T-helper 1 cell treated with Interleukin-12 subunit alpha and Interleukin-12 subunit beta and Interleukin-4 antibody, amounts not matched to agents 30 μg/mL and 1 μg/mL, for 36 hours (primary cell): ENCODE results near the gene PLEKHA8.
A peak's percentile ranks its signal among the peaks of the same experiment; 100 is the strongest.

ENCODE experiments used
- H3K27ac Mint-ChIP-seq: one replicate; pipeline ENCODE4 v1.8.0; 2021; ENCODE audit warnings: mild to moderate bottlenecking, mixed read lengths
- H3K27me3 Mint-ChIP-seq: one replicate; pipeline ENCODE4 v1.8.0; 2021; ENCODE audit warnings: low read depth, mixed read lengths
- H3K36me3 Mint-ChIP-seq: one replicate; pipeline ENCODE4 v1.8.0; 2021; ENCODE audit warnings: low read depth, mixed read lengths
- H3K4me1 Mint-ChIP-seq: one replicate; pipeline ENCODE4 v1.8.0; 2021; ENCODE audit warnings: low read depth, mixed read lengths
- H3K4me3 Mint-ChIP-seq: one replicate; pipeline ENCODE4 v1.8.0; 2021; ENCODE audit warnings: mild to moderate bottlenecking, moderate library complexity, mixed read lengths
- H3K9me3 Mint-ChIP-seq: one replicate; pipeline ENCODE4 v1.8.0; 2021; ENCODE audit warnings: mixed read lengths

PLEKHA8 gene

GRCh38 chr7:30119890-30120577 lies 91.8 kb downstream of the PLEKHA8 start:
- Mint-ChIP-seq H3K4me1 (no peaks in the 10 kb centered on the region), H3K27ac (no peak overlapping the region), H3K4me3 (no peak overlapping the region), H3K36me3 (no peaks in the 10 kb centered on the region), H3K27me3 (peaks cover 4% of the 10 kb centered on the region), H3K9me3 (no peaks in the 10 kb centered on the region)

DNA sequence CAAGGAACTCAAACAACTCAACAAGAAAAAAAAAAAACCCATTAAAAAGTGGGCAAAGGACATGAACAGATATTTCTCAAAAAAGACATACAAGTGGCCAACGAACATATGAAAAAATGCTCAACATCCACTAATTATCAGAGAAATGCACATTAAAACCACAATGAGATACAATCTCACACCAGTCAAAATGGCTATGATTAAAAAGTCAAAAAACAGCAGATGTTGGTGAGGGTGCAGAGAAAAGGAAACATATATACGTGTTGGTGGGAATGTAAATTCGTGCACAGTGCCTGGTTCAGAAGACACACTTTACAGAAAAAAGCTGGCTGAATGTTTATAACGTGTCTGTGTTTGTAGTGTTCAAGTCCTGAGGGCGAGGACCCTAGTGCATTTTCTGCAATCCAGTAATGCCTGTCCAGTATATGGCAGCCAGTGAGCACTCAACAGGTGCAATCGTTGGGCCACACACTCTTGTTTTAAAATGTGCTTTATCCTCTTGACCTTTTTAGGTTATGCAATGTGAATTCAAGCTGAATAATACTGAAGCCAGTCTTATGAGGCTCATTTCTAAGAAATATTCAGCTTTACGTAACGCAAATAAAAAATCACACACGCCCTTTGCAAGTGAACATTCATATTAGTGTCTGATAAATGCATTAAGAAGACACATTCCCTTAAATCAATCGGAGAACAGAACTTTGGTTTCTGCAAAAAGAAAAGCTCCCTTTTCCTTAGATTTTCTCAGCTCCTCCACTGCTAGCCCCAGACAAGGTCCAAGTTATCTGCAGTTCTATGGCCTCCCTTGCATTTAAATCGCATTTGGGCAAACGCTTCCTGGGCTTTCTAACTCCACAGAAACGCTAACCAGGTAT lies 105.8 kb downstream of the PLEKHA8 start:
- Mint-ChIP-seq H3K36me3 (no peaks in the 10 kb centered on the region), H3K27ac (peak overlapping the region; percentile 65), H3K27me3 (peaks cover 37% of the 10 kb centered on the region), H3K9me3 (no peaks in the 10 kb centered on the region), H3K4me1 (peaks cover 6% of the 10 kb centered on the region), H3K4me3 (peak overlapping the region; percentile 73)

GRCh38 chr7:30134611-30135300 lies 106.5 kb downstream of the PLEKHA8 start, which contains the start of gene MTURN:
Gene MTURN (plus strand): TSS chr7:30134986. CDS start chr7:30135137, 151 bp downstream.
- peaks cover 37% of the 10 kb centered on the region for H3K27me3 Mint-ChIP-seq
- peak within 1 kb of the TSS; percentile 76 for H3K27ac Mint-ChIP-seq
- H3K36me3 Mint-ChIP-seq = no peaks in the 10 kb centered on the region
- H3K4me1 Mint-ChIP-seq = peaks cover 6% of the 10 kb centered on the region
- H3K4me3 Mint-ChIP-seq = peak within 1 kb of the TSS; percentile 81
- no peaks in the 10 kb centered on the region for H3K9me3 Mint-ChIP-seq

DNA sequence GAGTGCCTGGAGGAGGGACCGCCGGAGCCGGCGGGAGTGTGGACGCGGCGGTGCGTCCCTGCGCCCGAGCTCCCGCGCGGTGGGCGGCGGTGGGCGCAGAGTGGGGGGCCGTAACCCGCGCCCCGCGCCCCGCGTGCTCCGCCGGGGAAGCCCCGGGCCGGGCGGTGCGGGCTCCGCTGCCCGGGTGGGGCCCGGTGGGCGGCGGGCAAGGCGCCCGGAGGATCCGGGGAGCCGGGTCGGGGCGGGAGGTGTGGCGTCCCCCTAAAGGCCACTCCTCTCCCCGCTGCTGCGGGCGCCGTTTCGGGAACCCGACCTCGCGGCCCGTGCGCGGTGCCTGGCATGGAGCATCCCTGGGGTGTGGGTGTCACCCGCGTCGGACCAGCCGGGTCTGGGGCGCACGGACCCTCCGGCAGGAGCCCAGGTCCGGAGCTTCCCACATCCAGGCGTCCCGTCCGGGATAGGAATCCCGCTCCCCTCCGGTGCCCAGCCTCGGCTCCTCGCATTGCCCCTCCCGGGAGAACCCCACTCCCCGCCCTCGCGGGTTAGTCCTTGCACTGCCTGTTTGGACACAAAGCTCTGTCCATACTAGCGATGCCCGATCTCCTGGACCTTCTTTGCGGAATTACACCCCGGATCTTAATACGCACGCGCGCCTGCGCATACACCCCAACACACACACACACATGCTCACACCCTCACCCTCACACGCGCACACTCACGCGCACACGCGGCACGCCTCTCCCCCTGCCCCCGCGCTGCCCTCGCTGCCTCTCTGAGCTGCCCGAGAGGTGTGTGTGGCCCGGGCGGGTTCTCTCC lies 107.3 kb downstream of the PLEKHA8 start:
- peak overlapping the region; percentile 81 for H3K4me3 Mint-ChIP-seq
- peaks cover 37% of the 10 kb centered on the region for H3K27me3 Mint-ChIP-seq
- H3K4me1 Mint-ChIP-seq = peaks cover 6% of the 10 kb centered on the region
- H3K27ac Mint-ChIP-seq = peak overlapping the region; percentile 76
- H3K9me3 Mint-ChIP-seq = no peaks in the 10 kb centered on the region
- no peaks in the 10 kb centered on the region for H3K36me3 Mint-ChIP-seq

DNA sequence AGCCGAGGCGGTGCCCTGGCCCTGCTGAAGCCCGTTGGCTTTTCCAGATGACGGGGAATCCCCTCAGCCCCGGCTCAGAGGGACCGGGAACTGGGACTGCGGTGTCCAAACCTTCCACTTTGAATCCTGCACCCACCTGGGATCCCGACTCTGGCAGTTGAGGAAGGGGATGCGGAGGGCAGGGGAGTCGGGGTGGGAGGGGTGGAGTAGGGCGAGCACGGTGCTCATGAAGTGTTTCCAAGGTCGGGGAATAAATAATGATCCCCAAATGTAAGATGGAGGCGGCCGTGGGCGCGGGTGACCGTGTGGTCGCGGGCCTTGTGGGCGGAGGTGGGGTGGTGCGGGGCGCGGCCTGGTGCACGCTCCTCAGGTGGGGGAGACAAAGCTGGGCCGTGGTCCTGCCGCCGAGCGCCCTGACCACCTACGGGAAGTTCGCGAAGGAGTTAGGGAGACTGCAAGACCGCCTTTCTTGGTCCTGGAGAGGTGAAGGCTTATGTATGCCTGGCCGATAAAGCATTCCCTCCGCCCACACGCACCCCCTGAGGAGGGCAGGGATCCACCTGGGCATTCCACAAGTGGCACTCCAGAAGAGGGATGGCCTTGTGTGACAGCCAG lies 108.0 kb downstream of the PLEKHA8 start:
- H3K27me3 Mint-ChIP-seq = peaks cover 33% of the 10 kb centered on the region
- peak overlapping the region; percentile 76 for H3K27ac Mint-ChIP-seq
- H3K4me1 Mint-ChIP-seq = peaks cover 6% of the 10 kb centered on the region
- H3K4me3 Mint-ChIP-seq = peak overlapping the region; percentile 81
- H3K9me3 Mint-ChIP-seq = no peaks in the 10 kb centered on the region
- no peaks in the 10 kb centered on the region for H3K36me3 Mint-ChIP-seq

DNA sequence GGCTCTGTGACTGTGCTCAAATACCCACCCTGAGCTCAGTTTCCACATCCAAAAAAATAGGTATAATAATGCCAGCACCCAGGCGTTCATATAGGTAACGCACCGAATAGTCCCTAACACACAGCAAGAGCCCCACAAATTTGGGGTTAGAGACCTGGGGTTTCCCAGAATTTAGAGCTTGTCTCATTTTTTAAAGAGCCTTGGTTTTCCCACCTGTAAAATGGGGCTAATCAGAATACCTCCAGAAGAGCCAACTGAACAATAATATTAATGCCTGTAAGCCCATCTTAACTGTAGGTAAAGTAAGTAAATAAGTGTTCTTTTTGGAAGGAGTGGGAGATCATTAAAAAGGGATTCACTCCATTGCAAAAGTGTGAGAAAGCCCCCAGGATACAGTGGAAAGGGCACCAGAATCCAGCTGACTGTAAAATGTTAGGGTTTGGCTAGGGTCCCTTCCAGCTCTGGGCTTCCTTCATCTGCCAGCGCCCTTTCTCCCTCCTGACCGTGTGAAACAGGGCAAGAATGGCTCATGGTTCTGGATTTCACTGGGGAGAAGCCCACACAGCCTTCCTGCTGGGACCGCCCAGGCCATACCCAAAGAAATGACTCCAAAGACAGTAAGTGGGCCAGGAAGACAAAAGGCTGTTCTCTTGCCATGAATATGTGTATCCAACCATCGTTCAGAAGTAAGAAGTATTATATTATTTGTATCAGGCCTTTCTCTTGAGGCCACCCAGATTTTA lies 108.7 kb downstream of the PLEKHA8 start:
- H3K4me1 Mint-ChIP-seq = peaks cover 6% of the 10 kb centered on the region
- H3K9me3 Mint-ChIP-seq = no peaks in the 10 kb centered on the region
- peak overlapping the region; percentile 21 for H3K4me3 Mint-ChIP-seq
- H3K27ac Mint-ChIP-seq = no peak overlapping the region
- no peaks in the 10 kb centered on the region for H3K36me3 Mint-ChIP-seq
- peaks cover 32% of the 10 kb centered on the region for H3K27me3 Mint-ChIP-seq

DNA sequence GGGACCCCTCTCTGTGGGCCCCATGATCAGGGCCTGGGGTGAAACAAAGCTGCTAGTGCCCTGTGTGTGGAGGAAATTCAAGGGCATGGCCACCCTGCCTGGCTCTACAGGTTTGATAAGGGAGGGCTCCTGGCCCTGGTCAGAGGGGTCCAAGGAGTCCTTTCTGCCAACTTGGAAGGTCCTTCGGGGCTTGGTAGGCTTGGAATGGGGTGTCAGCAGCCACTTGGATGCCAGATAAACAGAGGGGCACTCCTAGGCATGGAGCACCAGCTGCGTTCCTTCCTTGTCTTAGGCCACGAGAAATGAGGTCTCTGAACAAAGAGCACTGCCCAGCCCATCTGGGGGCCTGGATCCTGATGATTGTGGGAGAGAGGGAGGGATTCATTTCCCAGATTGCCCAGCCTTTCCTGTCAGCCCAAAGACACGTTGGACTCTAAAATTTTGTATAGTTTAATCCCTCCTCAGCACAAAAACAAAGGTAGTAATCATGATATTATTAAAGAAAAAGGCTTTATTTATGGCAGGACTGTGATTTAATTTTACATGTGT lies 111.7 kb downstream of the PLEKHA8 start:
- no peak overlapping the region for H3K27ac Mint-ChIP-seq
- H3K4me3 Mint-ChIP-seq = no peak overlapping the region
- H3K27me3 Mint-ChIP-seq = peaks cover 9% of the 10 kb centered on the region

DNA sequence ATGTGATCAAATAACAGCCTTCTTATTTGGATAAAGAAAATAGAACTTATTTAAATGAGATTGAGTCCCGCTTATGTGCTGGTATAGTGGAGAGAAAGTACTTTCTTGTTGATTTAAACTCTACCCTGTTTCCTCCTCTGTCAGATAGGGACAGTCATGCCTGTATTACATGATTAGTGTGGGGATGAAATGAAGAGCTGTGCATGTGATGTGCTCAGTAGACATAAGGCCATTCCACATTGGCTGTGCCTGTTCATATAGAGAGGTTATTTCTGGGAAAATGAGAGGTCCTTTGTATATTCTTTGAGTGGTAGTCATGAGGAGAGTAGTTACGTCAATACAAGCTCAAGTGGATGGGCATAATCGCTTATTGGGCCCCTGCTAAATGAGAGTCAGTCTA lies 112.2 kb downstream of the PLEKHA8 start:
- H3K4me3 Mint-ChIP-seq = no peak overlapping the region
- no peaks in the 10 kb centered on the region for H3K9me3 Mint-ChIP-seq
- H3K4me1 Mint-ChIP-seq = peaks cover 3% of the 10 kb centered on the region
- no peaks in the 10 kb centered on the region for H3K36me3 Mint-ChIP-seq
- H3K27ac Mint-ChIP-seq = no peak overlapping the region
- peaks cover 9% of the 10 kb centered on the region for H3K27me3 Mint-ChIP-seq

More for the DNA sequence above, 111.7 kb downstream of the PLEKHA8 start:
- Mint-ChIP-seq H3K4me1 (peaks cover 3% of the 10 kb centered on the region), H3K36me3 (no peaks in the 10 kb centered on the region), H3K9me3 (no peaks in the 10 kb centered on the region)

- Mint-ChIP-seq H3K27ac (no peak overlapping the region), H3K27me3 (no peaks in the 10 kb centered on the region), H3K9me3 (no peaks in the 10 kb centered on the region), H3K36me3 (no peaks in the 10 kb centered on the region), H3K4me3 (no peak overlapping the region), H3K4me1 (no peaks in the 10 kb centered on the region)
Measured at GRCh38 chr7:30142710-30143109, 114.5 kb downstream of the PLEKHA8 start.

- H3K9me3 Mint-ChIP-seq = no peaks in the 10 kb centered on the region
- H3K4me1 Mint-ChIP-seq = no peaks in the 10 kb centered on the region
- no peak overlapping the region for H3K27ac Mint-ChIP-seq
- no peaks in the 10 kb centered on the region for H3K36me3 Mint-ChIP-seq
- H3K27me3 Mint-ChIP-seq = no peaks in the 10 kb centered on the region
- no peak overlapping the region for H3K4me3 Mint-ChIP-seq
Measured at GRCh38 chr7:30143748-30144251, 115.6 kb downstream of the PLEKHA8 start.

DNA sequence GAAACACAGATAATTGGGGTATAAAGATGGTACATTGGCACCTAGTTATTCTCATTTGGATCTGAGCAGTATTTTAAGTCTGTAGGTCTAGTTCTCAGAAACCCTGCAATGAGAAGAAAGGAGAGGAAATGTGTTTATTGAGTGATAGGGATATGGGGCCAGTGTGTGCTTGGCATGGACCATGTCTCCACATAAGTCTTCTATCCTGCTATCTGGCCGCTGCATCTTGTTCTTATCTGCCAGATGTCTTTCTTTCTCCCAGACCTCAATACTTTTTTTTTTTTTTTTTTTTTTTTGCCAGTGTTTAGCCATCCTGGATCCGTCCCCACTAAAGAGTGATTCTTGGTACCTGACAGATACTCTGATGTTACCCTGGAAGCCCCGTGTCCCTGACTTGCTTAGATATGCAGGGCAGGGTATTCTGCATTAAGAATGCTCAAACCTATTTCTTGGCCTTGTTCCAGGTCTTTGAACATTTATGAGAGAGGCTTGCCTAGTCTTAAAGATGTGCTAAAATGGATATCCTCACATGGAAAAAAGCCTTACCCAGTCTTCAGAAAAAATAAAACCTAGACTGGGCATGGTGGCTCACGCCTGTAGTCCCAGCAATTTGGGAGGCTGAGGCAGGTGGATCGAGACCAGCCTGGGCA lies 116.6 kb downstream of the PLEKHA8 start:
- Mint-ChIP-seq H3K4me3 (no peak overlapping the region), H3K27me3 (no peaks in the 10 kb centered on the region), H3K4me1 (peaks cover 6% of the 10 kb centered on the region), H3K9me3 (no peaks in the 10 kb centered on the region), H3K27ac (no peak overlapping the region), H3K36me3 (no peaks in the 10 kb centered on the region)

GRCh38 chr7:30145426-30145970 lies 117.3 kb downstream of the PLEKHA8 start:
- H3K4me1 Mint-ChIP-seq = peaks cover 6% of the 10 kb centered on the region
- H3K36me3 Mint-ChIP-seq = no peaks in the 10 kb centered on the region
- H3K27ac Mint-ChIP-seq = no peak overlapping the region
- no peaks in the 10 kb centered on the region for H3K9me3 Mint-ChIP-seq
- no peak overlapping the region for H3K4me3 Mint-ChIP-seq
- no peaks in the 10 kb centered on the region for H3K27me3 Mint-ChIP-seq
